Kidney (tissue), 14 donors: ENCODE data around the gene VCL. TPM values are rescaled to one million over a fixed set of nuclear protein-coding genes. Genes with fewer than 3 reads are reported as not detected.
"Not testable (repeated sequence)": the region's sequence is repeated elsewhere in the genome, so short reads cannot be mapped to it uniquely, and the experiment has no call there.

ENCODE experiments used
- DNase-seq, 5 donors: peaks; one replicate each; pipeline ENCODE4 v3.0.0-alpha.2; 2013 to 2020
- FAIRE-seq: peaks from 2 replicates; lab custom pipeline; 2012; peaks lifted over from hg19 to GRCh38; lab: Jason Lieb, UNC
- H3K27ac ChIP-seq, 2 donors: one replicate each; pipeline ENCODE4 v1.7.0; 2013; ENCODE audit warnings: low read depth in 2 of 2, low read length in 2 of 2, inconsistent platforms in 1 of 2
- H3K27me3 ChIP-seq: one replicate; pipeline ENCODE4 v1.7.1; 2013; ENCODE audit warnings: low read length, inconsistent platforms; ENCODE audit not compliant: control insufficient read depth, insufficient read depth
- H3K36me3 ChIP-seq, 3 donors: one replicate each; pipeline versions ENCODE4 v1.7.0 to v1.7.1; 2013; ENCODE audit warnings: low read length in 3 of 3, control low read depth in 1 of 3, inconsistent platforms in 1 of 3; ENCODE audit not compliant: insufficient read depth in 3 of 3, control insufficient read depth in 2 of 3
- H3K4me1 ChIP-seq, 3 donors: one replicate each; pipeline versions ENCODE4 v1.7.0 to v1.7.1; 2013; ENCODE audit warnings: low read length in 3 of 3, inconsistent platforms in 1 of 3, low read depth in 1 of 3; ENCODE audit not compliant: control insufficient read depth in 2 of 3, insufficient read depth in 2 of 3
- H3K4me3 ChIP-seq, 3 donors: one replicate each; pipeline versions ENCODE4 v1.7.0 to v1.8.1; 2013; ENCODE audit warnings: low read length in 3 of 3, control low read depth in 1 of 3, inconsistent platforms in 1 of 3
- H3K9ac ChIP-seq, 3 donors: one replicate each; pipeline versions ENCODE4 v1.7.0 to v1.7.1; 2013; ENCODE audit warnings: low read length in 3 of 3, control low read depth in 1 of 3, inconsistent platforms in 1 of 3
- H3K9me3 ChIP-seq, 3 donors: one replicate each; pipeline versions ENCODE4 v1.7.0 to v1.7.1; 2013; ENCODE audit warnings: low read length in 3 of 3, control low read depth in 1 of 3, inconsistent platforms in 1 of 3; ENCODE audit not compliant: control insufficient read depth in 2 of 3, insufficient read depth in 1 of 3
- intact Hi-C: fragments of 100-400 bp; cut with DNase I; formaldehyde crosslinking; loops from one replicate; pipeline ENCODE4 v1.11.1; 2022
- polyA plus RNA-seq: library from polyadenylated mRNA; stranded (reverse); fragments of 350-450 nt; fragmentation: Illumina TruSeq; extraction: RNeasy Lipid Tissue Mini Kit (QIAGEN cat#74804); gene quantifications from one replicate; pipeline ENCODE4 v1.2.3, GENCODE V29; 2014; ENCODE audit warnings: low read depth, low replicate concordance; ENCODE audit not compliant: insufficient read depth
- total RNA-seq: library from RNA; stranded (reverse); fragmentation: NEBNext Ultra II Directional; extraction: Animal tissue kit (Norgen Biotek cat#: 25700); gene quantifications from one replicate; pipeline ENCODE4 v1.2.1, GENCODE V29; 2021
- TF ChIP-seq, protein P1 (sequence below): IDR thresholded peaks from 3 replicates; pipeline ENCODE4 v1.5.1; 2012; ENCODE audit warnings: mild to moderate bottlenecking, moderate library complexity, borderline replicate concordance; ENCODE audit not compliant: insufficient read depth; ENCODE audit errors: extremely low read depth
- donor health status: control.
- donor health status: control.
- donor health status: control.
- donor health status: control.
- donor health status: control.
- donor health status: DM: yes; HTN: yes; CAD: no.
- donor health status: Normal renal cell carcinoma (clear cell type).

Gene VCL
- total and polyA plus RNA-seq, 2 donors from 2014 or later, result 23.8 to 167 TPM

DNA sequence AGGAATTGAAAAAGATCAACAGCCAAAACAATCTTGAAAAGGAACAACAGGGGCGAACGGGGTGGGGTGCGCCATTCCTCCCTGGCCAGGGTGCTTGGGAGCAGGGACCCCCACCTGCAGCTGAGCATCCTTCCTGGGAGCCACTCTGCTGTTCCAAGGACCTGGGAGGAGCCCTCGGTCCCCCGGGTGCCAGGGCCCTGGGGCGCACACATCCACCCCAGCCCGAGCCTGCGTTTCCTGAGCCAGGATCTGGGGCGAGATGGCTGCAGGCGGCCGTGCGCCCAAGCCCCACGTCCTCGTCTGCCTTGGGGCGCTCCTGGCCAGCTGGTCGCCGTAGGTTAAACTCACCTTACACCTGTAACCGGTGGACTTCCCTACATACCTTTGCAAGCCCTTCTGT, 142.1 kb downstream of the VCL start:
- Histone ChIP-seq H3K9me3 (no peaks in the 10 kb centered on the region), H3K4me1 (no peaks in the 10 kb centered on the region), H3K27ac (no peak overlapping the region), H3K36me3 (peaks cover 11 to 24% (median 13%) of the 10 kb centered on the region in 3 donors), H3K4me3 (no peak overlapping the region), H3K9ac (no peak overlapping the region), H3K27me3 (no peaks in the 10 kb centered on the region)
- no peak for DNase-seq
- intact Hi-C loops, result no loop called here
- no peak for FAIRE-seq
- TF ChIP-seq, protein P1, sequence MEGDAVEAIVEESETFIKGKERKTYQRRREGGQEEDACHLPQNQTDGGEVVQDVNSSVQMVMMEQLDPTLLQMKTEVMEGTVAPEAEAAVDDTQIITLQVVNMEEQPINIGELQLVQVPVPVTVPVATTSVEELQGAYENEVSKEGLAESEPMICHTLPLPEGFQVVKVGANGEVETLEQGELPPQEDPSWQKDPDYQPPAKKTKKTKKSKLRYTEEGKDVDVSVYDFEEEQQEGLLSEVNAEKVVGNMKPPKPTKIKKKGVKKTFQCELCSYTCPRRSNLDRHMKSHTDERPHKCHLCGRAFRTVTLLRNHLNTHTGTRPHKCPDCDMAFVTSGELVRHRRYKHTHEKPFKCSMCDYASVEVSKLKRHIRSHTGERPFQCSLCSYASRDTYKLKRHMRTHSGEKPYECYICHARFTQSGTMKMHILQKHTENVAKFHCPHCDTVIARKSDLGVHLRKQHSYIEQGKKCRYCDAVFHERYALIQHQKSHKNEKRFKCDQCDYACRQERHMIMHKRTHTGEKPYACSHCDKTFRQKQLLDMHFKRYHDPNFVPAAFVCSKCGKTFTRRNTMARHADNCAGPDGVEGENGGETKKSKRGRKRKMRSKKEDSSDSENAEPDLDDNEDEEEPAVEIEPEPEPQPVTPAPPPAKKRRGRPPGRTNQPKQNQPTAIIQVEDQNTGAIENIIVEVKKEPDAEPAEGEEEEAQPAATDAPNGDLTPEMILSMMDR, result no peak

DNA sequence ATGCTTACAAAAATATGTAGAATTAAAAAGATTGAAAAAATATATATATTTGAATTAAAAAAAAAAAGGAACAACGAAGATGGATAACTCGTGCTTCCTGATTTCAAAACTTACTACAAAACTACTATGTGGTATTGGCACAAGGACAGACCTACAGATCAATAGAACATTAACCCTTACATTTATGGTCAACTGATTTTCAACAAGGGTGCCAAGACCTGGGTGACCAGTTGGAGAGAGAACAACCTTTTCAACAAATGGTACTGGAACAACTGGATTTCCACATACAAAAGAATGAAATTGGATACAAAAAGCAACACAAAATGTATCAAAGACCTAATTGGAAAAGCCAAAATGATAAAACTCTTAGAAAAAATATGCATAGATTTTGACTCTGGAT, 142.6 kb downstream of the VCL start:
- intact Hi-C loops, result no loop called here
- DNase-seq, result no peak
- no peaks in the 10 kb centered on the region for H3K4me1 ChIP-seq
- no peak overlapping the region for H3K4me3 ChIP-seq
- no peaks in the 10 kb centered on the region for H3K9me3 ChIP-seq
- H3K27me3 ChIP-seq, result no peaks in the 10 kb centered on the region
- no peak for FAIRE-seq
- peaks cover 11 to 23% (median 13%) of the 10 kb centered on the region in 3 donors for H3K36me3 ChIP-seq
- no peak overlapping the region for H3K27ac ChIP-seq
- TF ChIP-seq, protein P1, result no peak
- no peak overlapping the region for H3K9ac ChIP-seq

DNA sequence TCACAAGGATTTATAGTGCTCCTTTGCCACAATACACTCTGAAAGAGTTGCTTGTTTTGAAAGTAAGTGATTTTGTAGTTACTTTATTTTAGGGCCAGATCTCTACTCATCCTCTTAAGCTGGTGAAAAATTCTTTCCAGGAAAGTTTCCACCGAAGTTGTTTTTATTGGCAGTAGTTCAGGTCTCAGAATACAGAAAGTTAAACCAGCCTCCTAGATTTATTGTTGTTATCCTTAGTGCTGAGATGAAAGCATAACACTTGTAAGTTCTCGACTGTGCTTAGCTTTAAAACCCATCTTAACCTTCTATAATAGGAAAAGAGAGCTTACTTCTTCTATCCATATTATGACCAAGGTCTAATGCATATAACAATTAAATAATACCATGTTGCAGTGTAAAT, 147.2 kb downstream of the VCL start:
- H3K27ac ChIP-seq, result no peak overlapping the region
- no peak overlapping the region for H3K9ac ChIP-seq
- TF ChIP-seq, protein P1, result no peak
- intact Hi-C loops, result no loop called here
- DNase-seq (peak in 2 of 5 donors; percentile 86 to 88), FAIRE-seq (no peak)
- H3K27me3 ChIP-seq, result no peaks in the 10 kb centered on the region
- H3K9me3 ChIP-seq, result no peaks in the 10 kb centered on the region
- no peaks in the 10 kb centered on the region for H3K36me3 ChIP-seq
- H3K4me1 ChIP-seq, result peaks cover 0 to 7% (median 4%) of the 10 kb centered on the region in 3 donors
- H3K4me3 ChIP-seq, result no peak overlapping the region

DNA sequence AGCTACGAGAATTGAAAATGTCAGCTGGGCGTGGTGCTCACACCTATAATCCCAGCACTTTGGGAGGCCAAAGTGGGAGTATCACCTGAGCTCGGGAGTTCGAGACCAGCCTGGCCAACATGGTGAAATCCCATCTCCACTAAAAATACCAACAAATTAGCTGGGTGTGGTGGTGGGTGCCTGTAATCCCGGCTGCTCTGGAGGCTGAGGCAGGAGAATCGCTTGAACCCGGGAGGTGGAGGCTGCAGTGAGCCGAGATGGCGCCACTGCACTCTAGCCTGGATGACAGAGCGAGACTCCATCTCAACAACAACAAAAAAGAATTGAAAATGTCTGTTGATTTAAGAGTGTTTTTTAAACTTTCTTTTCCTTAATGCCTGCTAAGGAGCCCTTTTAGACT, 149.1 kb downstream of the VCL start:
- H3K27me3 ChIP-seq, DNase-seq, intact Hi-C loops, H3K9ac ChIP-seq, H3K36me3 ChIP-seq, H3K4me3 ChIP-seq, H3K9me3 ChIP-seq, H3K27ac ChIP-seq, FAIRE-seq: not testable (repeated sequence)
- peaks cover 0 to 13% (median 6%) of the 10 kb centered on the region in 3 donors for H3K4me1 ChIP-seq
